Panc1 (cell line): ENCODE results near the gene BACE1. TPM values are rescaled to one million over a fixed set of nuclear protein-coding genes. Genes with fewer than 3 reads are reported as not detected.

Experiments used
- ATAC-seq: fragments of 200-7000 bp; cut with Tn5 transposase; 2 replicates; pipeline ENCODE4 v1.9.1; 2020; ENCODE audit warnings: mild to moderate bottlenecking, moderate library complexity
- BruUV-seq: library from RNA; stranded (reverse); fragments of 400-500 nt; replicated peaks from 2 replicates; lab custom pipeline; 2021; lab: Mats Ljungman, UMichigan
- CTCF ChIA-PET: fragments of 300-600 bp; sonication (Branson Sonifier 250); formaldehyde crosslinking; loops from one replicate; lab custom pipeline; 2022; ENCODE audit warnings: antibody characterized with exemption; lab: Charles Lee
- POLR2A ChIA-PET: fragments of 300-600 bp; sonication (Branson Sonifier 250); formaldehyde crosslinking; loops from one replicate; lab custom pipeline; 2022; ENCODE audit warnings: antibody characterized with exemption; lab: Charles Lee
- DNase-seq: peaks from one replicate; pipeline ENCODE4 v3.0.0-alpha.2; 2010; ENCODE audit warnings: low read depth, low spot score
- H3K27ac ChIP-seq: 2 replicates; pipeline ENCODE4 v1.5.1; 2011; ENCODE audit warnings: mild to moderate bottlenecking, low read length, inconsistent platforms
- H3K27me3 ChIP-seq: fragments of 200-500 bp; sonication (Bioruptor generic); 2 replicates; pipeline ENCODE4 v1.6.0; 2014; ENCODE audit warnings: low read length, inconsistent platforms; ENCODE audit not compliant: control insufficient read depth, insufficient read depth
- H3K36me3 ChIP-seq: fragments of 200-500 bp; sonication (Bioruptor generic); 2 replicates; pipeline ENCODE4 v1.5.1; 2014; ENCODE audit warnings: inconsistent platforms, mild to moderate bottlenecking, low read length, moderate library complexity; ENCODE audit not compliant: control insufficient read depth, insufficient read depth
- H3K4me1 ChIP-seq: 2 replicates; pipeline ENCODE4 v1.5.1; 2011; ENCODE audit warnings: inconsistent platforms, mild to moderate bottlenecking, low read length, moderate library complexity; ENCODE audit not compliant: control insufficient read depth, insufficient read depth
- H3K4me3 ChIP-seq, 2 experiments: 2 replicates each; pipeline ENCODE4 v1.5.1; 2011 to 2012; ENCODE audit warnings: low read depth in 2 of 2, low read length in 2 of 2, mild to moderate bottlenecking in 2 of 2, inconsistent platforms in 1 of 2, moderate library complexity in 1 of 2
- H3K9me3 ChIP-seq: fragments of 200-500 bp; sonication (Bioruptor generic); 2 replicates; pipeline ENCODE4 v1.5.1; 2014; ENCODE audit warnings: low read depth, mild to moderate bottlenecking, inconsistent platforms, low read length, moderate library complexity; ENCODE audit not compliant: control insufficient read depth, insufficient read depth
- CTCF ChIP-seq: fragments of 450-650 bp; IDR thresholded peaks from 2 replicates; pipeline ENCODE4 v1.5.1; 2017; ENCODE audit warnings: mild to moderate bottlenecking
- POLR2AphosphoS5 ChIP-seq: IDR thresholded peaks from 2 replicates; pipeline ENCODE4 v1.6.1; 2012; ENCODE audit warnings: mild to moderate bottlenecking, low read depth, low read length, moderate library complexity
- REST ChIP-seq, 2 experiments: IDR thresholded peaks; 2 replicates each; pipeline ENCODE4 v1.6.1; 2011 to 2012; ENCODE audit warnings: low read depth in 2 of 2, control low read depth in 1 of 2, low read length in 1 of 2, mild to moderate bottlenecking in 1 of 2, moderate library complexity in 1 of 2; ENCODE audit not compliant: insufficient read depth in 1 of 2
- SIN3A ChIP-seq: IDR thresholded peaks from 2 replicates; pipeline ENCODE4 v1.6.1; 2012; ENCODE audit warnings: low read depth, mild to moderate bottlenecking, low read length, moderate library complexity, borderline replicate concordance; ENCODE audit not compliant: insufficient read depth
- TCF7L2 ChIP-seq: IDR thresholded peaks from 2 replicates; pipeline ENCODE4 v1.6.1; 2011; ENCODE audit warnings: mild to moderate bottlenecking, low read depth, low read length, inconsistent platforms
- in situ Hi-C: cut with HindIII; loops from 2 replicates; pipeline ENCODE4 v1.10.0; 2016; ENCODE audit warnings: low sequenced_read_pairs, low pct_unique_long_range_greater_than_20kb
- intact Hi-C: fragments of 100-400 bp; cut with micrococcal nuclease; formaldehyde crosslinking; loops from one replicate; pipeline ENCODE4 v1.10.0; 2022; ENCODE audit not compliant: unreplicated experiment
- total RNA-seq: library from RNA; stranded (reverse); gene quantifications from one replicate; pipeline ENCODE4 v1.2.1, GENCODE V29; 2021; ENCODE audit not compliant: unreplicated experiment

Gene BACE1
- total RNA-seq, 1 experiment from 2014 or later: 4.9 TPM

GRCh38 chr11:117345039-117345438 is 29.0 kb upstream of the BACE1 start:
- Histone ChIP-seq H3K9me3 (no peaks in the 10 kb centered on the region), H3K27me3 (no peaks in the 10 kb centered on the region), H3K36me3 (no peaks in the 10 kb centered on the region), H3K4me1 (no peaks in the 10 kb centered on the region), H3K4me3 (no peak overlapping the region), H3K27ac (no peak overlapping the region)
- ATAC-seq (no peak), DNase-seq (no peak)
- intact Hi-C loops: no loop called here
- in situ Hi-C loops: no loop called here
- POLR2A ChIA-PET: no interaction called here
- BruUV-seq: no TSS peak
- CTCF ChIA-PET: interaction anchor here (0.7 kb wide), 1 partner anchor 40 kb away, joined by 3 read pairs; no protein-coding TSS in a partner anchor
- no peak for TF ChIP-seq POLR2AphosphoS5
- TF ChIP-seq REST (IDR thresholded peaks at IDR 0.05; ENCODE audit: insufficient read depth in 1 of 2, low read depth in 2 of 2, low read length in 1 of 2): no peak
- TF ChIP-seq TCF7L2: no peak
- TF ChIP-seq CTCF: no peak
- TF ChIP-seq SIN3A: no peak

- Histone ChIP-seq H3K36me3 (no peaks in the 10 kb centered on the region), H3K27ac (no peak overlapping the region), H3K4me3 (no peak overlapping the region), H3K9me3 (no peaks in the 10 kb centered on the region), H3K4me1 (no peaks in the 10 kb centered on the region), H3K27me3 (no peaks in the 10 kb centered on the region)
- TF ChIP-seq CTCF (no peak), SIN3A (no peak), TCF7L2 (no peak), POLR2AphosphoS5 (no peak), REST (IDR thresholded peaks at IDR 0.05; ENCODE audit: insufficient read depth in 1 of 2, low read depth in 2 of 2, low read length in 1 of 2) (no peak)
- ATAC-seq (no peak), DNase-seq (no peak)
- in situ Hi-C loops: loop anchor here (5.0 kb wide), 1 partner anchor 105 kb away; no protein-coding TSS in a partner anchor
- intact Hi-C loops: no loop called here
- BruUV-seq: no TSS peak
- CTCF ChIA-PET: no interaction called here
- POLR2A ChIA-PET: no interaction called here
These were observed 21.0 kb upstream of the BACE1 start for GRCh38 chr11:117337076-117337475.
